Measurements from ENCODE around the gene UBR1. TPM values are rescaled to one million over a fixed set of nuclear protein-coding genes. Genes with fewer than 3 reads are reported as not detected.

The UBR1 gene
- total RNA-seq, 1 donor from 2014 or later, result 22.3 TPM

- Mint-ChIP-seq H3K9me3 (ENCODE audit: low read depth) (no peaks in the 10 kb centered on the region), H3K4me3 (ENCODE audit: unreplicated experiment) (no peak overlapping the region), H3K27ac (ENCODE audit: unreplicated experiment) (no peak overlapping the region), H3K36me3 (ENCODE audit: low read depth) (no peaks in the 10 kb centered on the region), H3K27me3 (ENCODE audit: low read depth) (no peaks in the 10 kb centered on the region), H3K4me1 (ENCODE audit: low read depth) (peaks cover 27% of the 10 kb centered on the region)
- no peak for DNase-seq (ENCODE audit: low spot score)
- no peak for TF ChIP-seq CTCF (IDR thresholded peaks at IDR 0.05)
These were observed 1.9 kb upstream of the UBR1 start for GRCh38 chr15:43107751-43108150.

GRCh38 chr15:43106486-43106829 is 620 bp upstream of the UBR1 start:
- no peak for DNase-seq (ENCODE audit: low spot score)
- peak overlapping the region; percentile 96 for H3K4me3 Mint-ChIP-seq (ENCODE audit: unreplicated experiment)
- no peaks in the 10 kb centered on the region for H3K27me3 Mint-ChIP-seq (ENCODE audit: low read depth)
- TF ChIP-seq CTCF (IDR thresholded peaks at IDR 0.05), result no peak
- H3K27ac Mint-ChIP-seq (ENCODE audit: unreplicated experiment), result peak overlapping the region; percentile 99
- peaks cover 34% of the 10 kb centered on the region for H3K4me1 Mint-ChIP-seq (ENCODE audit: low read depth)
- H3K36me3 Mint-ChIP-seq (ENCODE audit: low read depth), result peaks cover 5% of the 10 kb centered on the region
- no peaks in the 10 kb centered on the region for H3K9me3 Mint-ChIP-seq (ENCODE audit: low read depth)

- Mint-ChIP-seq H3K4me3 (ENCODE audit: unreplicated experiment) (peak overlapping the region; percentile 96), H3K27me3 (ENCODE audit: low read depth) (no peaks in the 10 kb centered on the region), H3K36me3 (ENCODE audit: low read depth) (peaks cover 10% of the 10 kb centered on the region), H3K27ac (ENCODE audit: unreplicated experiment) (peak overlapping the region; percentile 99), H3K9me3 (ENCODE audit: low read depth) (no peaks in the 10 kb centered on the region), H3K4me1 (ENCODE audit: low read depth) (peaks cover 42% of the 10 kb centered on the region)
- no peak for DNase-seq (ENCODE audit: low spot score)
- no peak for TF ChIP-seq CTCF (IDR thresholded peaks at IDR 0.05)
These were observed 631 bp downstream of the UBR1 start for GRCh38 chr15:43105077-43105736.

GRCh38 chr15:43104426-43104825 is 1.4 kb downstream of the UBR1 start:
- peak overlapping the region; percentile 29 for H3K4me3 Mint-ChIP-seq (ENCODE audit: unreplicated experiment)
- DNase-seq (ENCODE audit: low spot score), result no peak
- H3K27me3 Mint-ChIP-seq (ENCODE audit: low read depth), result no peaks in the 10 kb centered on the region
- H3K9me3 Mint-ChIP-seq (ENCODE audit: low read depth), result no peaks in the 10 kb centered on the region
- peaks cover 14% of the 10 kb centered on the region for H3K36me3 Mint-ChIP-seq (ENCODE audit: low read depth)
- H3K27ac Mint-ChIP-seq (ENCODE audit: unreplicated experiment), result no peak overlapping the region
- H3K4me1 Mint-ChIP-seq (ENCODE audit: low read depth), result peaks cover 42% of the 10 kb centered on the region
- no peak for TF ChIP-seq CTCF (IDR thresholded peaks at IDR 0.05)

GRCh38 chr15:43103907-43104306 is 1.9 kb downstream of the UBR1 start:
- H3K36me3 Mint-ChIP-seq (ENCODE audit: low read depth), result peaks cover 14% of the 10 kb centered on the region
- H3K4me1 Mint-ChIP-seq (ENCODE audit: low read depth), result peaks cover 42% of the 10 kb centered on the region
- TF ChIP-seq CTCF (IDR thresholded peaks at IDR 0.05), result no peak
- DNase-seq (ENCODE audit: low spot score), result no peak
- no peaks in the 10 kb centered on the region for H3K27me3 Mint-ChIP-seq (ENCODE audit: low read depth)
- H3K9me3 Mint-ChIP-seq (ENCODE audit: low read depth), result no peaks in the 10 kb centered on the region
- H3K27ac Mint-ChIP-seq (ENCODE audit: unreplicated experiment), result peak overlapping the region; percentile 69
- no peak overlapping the region for H3K4me3 Mint-ChIP-seq (ENCODE audit: unreplicated experiment)
